ENCODE results near the gene ALPI.
"Not testable (repeated sequence)": the region's sequence is repeated elsewhere in the genome, so short reads cannot be mapped to it uniquely, and the experiment has no call there.

ALPI gene

GRCh38 chr2:232441922-232442321, 14.0 kb upstream of the ALPI start:
- not testable (repeated sequence) for DNase-seq (ENCODE audit: low spot score)

GRCh38 chr2:232442431-232442830, 13.5 kb upstream of the ALPI start:
- not testable (repeated sequence) for DNase-seq (ENCODE audit: low spot score)

DNA sequence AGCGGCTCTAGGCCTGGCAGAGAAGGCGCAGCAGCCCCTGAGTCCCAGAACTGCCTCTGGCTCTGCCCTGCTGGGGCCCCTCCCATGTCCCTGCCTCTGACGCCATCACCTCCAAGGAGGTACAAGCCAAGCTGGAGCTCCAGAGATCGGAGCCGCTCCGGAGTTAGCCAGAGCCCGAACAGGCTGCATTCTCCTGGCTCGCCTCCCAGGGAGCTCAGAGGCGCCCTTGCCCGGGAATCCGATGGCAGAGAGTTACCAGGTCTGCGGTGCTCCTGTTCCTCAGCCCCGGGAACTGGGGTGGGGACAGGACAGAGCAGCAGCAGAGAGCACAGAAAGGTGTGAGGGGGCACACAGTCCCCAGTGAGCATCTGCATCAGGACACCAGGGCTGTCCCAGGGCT, 12.9 kb upstream of the ALPI start:
- not testable (repeated sequence) for DNase-seq (ENCODE audit: low spot score)

- not testable (repeated sequence) for DNase-seq (ENCODE audit: low spot score)
These were observed 12.1 kb upstream of the ALPI start for GRCh38 chr2:232443669-232444408.

GRCh38 chr2:232444409-232445148, 11.4 kb upstream of the ALPI start:
- DNase-seq (ENCODE audit: low spot score), result peak; percentile 50

DNA sequence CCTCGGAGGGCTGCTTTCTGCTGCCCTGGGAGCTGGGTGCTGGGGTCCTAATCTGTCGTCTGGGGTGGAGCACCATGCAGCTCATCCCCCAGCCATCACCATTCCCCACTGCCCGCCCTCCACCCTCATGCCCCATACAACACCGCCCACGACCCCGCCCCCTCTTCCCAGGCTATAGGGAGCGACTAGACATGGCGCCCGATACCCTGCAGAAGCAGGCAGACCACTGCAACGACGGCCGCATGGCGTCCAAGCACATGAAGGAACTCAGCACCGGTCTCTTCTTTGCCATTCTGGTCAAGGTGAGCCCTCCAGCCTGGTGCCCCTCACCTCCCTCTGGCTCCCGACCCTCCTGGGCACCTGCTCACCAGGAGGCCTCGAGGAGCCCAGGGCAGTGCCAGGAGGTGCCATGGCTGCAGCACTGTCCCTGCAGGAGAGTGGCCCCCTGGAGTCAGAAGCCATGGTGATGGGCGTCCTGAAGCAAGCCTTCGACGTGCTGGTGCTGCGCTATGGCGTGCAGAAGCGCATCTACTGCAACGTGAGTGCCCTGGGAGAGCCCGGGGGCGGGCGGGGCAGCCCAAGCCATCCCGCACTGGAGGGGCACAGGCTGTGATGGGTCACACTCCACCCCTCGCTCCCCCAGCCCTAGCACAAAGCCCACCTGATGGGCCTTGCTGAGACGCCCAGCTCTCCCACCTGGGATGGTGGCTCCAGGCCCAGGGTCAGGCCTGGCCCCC, 10.6 kb upstream of the ALPI start:
- not testable (repeated sequence) for DNase-seq (ENCODE audit: low spot score)

- not testable (repeated sequence) for DNase-seq (ENCODE audit: low spot score)
These were observed 9.6 kb upstream of the ALPI start for GRCh38 chr2:232446266-232446777.

DNA sequence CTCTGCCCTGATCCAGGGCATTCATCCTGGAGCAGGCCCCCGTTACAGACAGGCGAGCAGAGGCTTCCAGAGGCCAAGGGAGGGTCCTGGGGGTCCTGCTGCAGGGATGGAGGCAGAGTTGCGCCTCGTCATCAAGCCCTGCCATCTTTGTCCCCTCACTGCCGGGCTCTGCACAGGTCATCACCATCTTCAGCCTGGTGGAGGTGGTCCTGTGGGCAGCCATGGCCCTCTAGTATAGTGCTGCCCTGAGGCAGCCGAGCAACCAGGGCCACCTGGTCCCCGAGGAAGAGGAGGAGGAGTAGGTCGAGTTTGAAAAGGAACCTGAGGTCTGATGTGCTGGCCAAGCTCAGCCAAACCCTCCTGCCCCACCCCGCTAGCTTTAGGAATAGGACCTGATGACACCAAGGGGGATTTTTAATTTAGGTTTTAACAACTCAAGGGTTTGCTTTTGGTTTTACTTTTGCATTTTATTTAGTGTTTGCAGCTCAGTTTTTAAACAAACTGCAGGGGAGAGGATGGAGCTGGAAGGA, 8.8 kb upstream of the ALPI start:
- DNase-seq (ENCODE audit: low spot score), result no peak

- no peak for DNase-seq (ENCODE audit: low spot score)
These were observed 8.2 kb upstream of the ALPI start for GRCh38 chr2:232447638-232448303.

- no peak for DNase-seq (ENCODE audit: low spot score)
These were observed 7.7 kb upstream of the ALPI start for GRCh38 chr2:232448304-232448690.

GRCh38 chr2:232449964-232450363, 6.0 kb upstream of the ALPI start:
- DNase-seq (ENCODE audit: low spot score), result no peak

DNA sequence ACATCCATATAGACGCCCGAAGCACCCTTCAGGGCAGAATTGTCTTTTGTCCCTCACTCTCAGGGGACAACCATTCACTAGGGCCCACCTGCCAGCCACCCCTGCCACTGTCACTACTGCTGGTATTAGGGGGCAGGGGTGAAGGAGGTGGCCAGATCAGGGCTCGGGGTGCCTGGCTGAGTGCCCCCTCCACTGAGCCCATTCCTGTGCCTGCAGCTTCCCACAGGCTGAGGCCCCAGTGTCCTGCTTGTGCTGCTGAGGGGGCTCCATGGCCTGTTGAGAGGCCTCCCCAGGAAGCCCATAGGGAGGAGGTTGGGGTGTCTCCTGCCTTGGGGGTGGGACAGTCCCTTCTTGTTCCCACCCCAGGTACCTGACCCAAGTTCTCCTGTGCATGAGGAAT, 4.3 kb upstream of the ALPI start:
- not testable (repeated sequence) for DNase-seq (ENCODE audit: low spot score)

DNA sequence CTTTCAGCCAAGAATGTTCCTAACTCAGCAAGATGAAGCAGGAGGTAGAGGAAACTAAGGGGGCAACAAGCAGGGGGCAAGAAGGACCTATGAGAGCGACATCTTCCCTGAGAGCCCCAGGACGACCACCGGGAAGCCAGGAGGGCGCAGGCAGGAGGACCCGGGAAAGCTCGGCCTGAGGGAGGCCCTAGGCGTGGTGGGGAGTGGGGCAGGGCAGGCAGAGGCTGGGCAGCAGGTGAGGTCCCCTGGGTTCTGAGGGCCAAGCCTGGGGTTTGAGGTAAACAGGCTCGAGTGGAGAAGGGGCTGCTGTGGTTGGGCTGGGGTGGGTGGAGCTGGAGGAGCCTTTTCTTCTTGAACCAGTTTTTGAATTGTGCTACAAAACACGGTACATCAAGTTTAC, 1.3 kb upstream of the ALPI start:
- DNase-seq (ENCODE audit: low spot score), result no peak

DNA sequence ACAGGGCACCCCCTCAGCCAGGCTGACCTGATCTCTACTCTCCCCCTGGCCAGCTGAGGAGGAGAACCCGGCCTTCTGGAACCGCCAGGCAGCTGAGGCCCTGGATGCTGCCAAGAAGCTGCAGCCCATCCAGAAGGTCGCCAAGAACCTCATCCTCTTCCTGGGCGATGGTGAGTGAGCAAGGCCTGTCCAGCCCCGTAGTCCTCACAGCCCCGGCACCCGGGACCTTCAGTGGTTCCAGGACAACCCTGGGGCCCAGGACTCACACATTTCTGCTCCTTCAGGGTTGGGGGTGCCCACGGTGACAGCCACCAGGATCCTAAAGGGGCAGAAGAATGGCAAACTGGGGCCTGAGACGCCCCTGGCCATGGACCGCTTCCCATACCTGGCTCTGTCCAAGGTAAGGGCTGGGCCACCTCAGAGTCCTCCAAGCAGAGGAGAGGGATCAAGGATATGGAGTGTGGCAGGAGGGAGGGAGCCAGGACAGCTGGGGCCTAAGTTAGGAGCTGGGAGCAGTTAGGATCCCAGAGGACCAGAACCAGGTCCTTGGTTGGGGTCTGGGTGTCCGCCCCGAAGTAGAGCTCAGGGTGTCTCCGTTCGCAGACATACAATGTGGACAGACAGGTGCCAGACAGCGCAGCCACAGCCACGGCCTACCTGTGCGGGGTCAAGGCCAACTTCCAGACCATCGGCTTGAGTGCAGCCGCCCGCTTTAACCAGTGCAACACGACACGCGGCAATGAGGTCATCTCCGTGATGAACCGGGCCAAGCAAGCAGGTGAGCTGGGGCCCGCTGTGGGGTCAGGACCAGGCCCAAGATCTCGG, 555 bp downstream of the ALPI start:
- DNase-seq (ENCODE audit: low spot score), result no peak

DNA sequence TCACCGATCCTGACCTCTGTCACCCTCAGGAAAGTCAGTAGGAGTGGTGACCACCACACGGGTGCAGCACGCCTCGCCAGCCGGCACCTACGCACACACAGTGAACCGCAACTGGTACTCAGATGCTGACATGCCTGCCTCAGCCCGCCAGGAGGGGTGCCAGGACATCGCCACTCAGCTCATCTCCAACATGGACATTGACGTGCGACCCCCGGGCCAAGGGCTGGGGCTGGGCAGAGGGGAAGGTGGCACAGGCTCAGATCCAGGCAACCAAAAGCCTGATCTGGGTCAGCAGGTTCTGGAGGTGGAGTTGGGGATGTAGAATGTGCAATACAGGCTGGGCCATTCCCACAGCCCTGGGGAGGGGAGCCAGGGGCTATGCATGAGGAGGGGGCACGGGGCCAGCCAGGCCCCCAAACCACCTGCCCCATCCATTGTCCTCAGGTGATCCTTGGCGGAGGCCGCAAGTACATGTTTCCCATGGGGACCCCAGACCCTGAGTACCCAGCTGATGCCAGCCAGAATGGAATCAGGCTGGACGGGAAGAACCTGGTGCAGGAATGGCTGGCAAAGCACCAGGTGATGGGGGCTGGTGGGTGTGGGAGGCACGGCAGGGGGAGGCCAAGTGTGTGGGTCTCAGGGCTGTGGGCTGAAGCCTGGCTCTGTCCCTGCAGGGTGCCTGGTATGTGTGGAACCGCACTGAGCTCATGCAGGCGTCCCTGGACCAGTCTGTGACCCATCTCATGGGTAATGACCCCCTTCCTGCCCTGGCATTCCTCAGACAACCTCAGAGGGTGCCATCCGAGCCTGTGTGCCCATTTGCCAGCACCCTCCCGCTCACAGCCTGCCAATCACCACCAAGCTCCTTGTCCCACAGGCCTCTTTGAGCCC, 1.4 kb downstream of the ALPI start:
- no peak for DNase-seq (ENCODE audit: low spot score)

- no peak for DNase-seq (ENCODE audit: low spot score)
These were observed 2.2 kb downstream of the ALPI start for GRCh38 chr2:232458051-232458660.

DNA sequence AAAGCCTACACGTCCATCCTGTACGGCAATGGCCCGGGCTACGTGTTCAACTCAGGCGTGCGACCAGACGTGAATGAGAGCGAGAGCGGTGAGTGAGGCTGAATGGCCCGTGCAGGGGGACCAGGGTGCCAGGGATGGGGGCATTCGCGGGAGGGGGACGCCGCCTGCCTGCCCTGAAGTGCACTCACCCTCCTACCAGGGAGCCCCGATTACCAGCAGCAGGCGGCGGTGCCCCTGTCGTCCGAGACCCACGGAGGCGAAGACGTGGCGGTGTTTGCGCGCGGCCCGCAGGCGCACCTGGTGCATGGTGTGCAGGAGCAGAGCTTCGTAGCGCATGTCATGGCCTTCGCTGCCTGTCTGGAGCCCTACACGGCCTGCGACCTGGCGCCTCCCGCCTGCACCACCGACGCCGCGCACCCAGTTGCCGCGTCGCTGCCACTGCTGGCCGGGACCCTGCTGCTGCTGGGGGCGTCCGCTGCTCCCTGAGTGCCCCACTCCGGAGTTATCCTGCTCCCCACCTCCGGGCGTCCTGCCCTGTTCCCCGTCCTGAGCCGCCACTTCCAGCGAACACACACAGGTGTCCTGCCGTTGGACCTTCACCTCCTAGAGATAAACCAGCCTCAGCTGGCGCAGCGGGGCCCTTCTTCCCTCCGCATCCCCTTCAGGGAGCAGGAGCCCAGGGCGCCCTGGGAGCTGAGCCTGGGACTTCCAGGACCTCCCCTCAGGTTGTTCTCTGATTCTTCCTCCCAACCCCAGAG, 2.9 kb downstream of the ALPI start:
- no peak for DNase-seq (ENCODE audit: low spot score)

GRCh38 chr2:232459419-232460035, 3.6 kb downstream of the ALPI start:
- DNase-seq (ENCODE audit: low spot score), result no peak
